Measurements from ENCODE around the gene DNAH6. TPM values are rescaled to one million over a fixed set of nuclear protein-coding genes. Genes with fewer than 3 reads are reported as not detected.

Gene DNAH6
- total RNA-seq, 4 donors from 2014 or later = 3.2 to 9.3 (median 6.3) TPM

DNA sequence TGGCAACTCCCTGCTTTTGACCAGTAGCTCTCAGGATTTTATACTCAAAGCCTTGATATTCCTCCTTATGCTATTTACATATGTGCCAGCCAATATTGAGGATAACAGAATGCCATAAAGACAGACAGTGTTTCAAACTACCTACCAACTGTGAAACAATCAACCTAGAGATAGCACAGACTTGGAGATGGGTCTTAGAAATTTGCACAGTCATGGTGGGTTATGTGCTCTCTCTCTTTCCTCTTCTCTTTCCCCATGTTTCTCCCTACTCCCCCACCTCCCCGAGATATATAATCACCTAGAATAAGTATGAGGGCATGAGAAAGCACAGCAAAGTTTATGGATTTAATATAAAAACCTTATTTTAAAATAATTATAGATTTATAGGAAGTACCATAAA is 33.0 kb upstream of the DNAH6 start:
- 91 to 95% methylated on average over 1 of the region's 1 CpG for whole genome bisulfite sequencing, 2 donors

GRCh38 chr2:84486441-84487115 is 29.7 kb upstream of the DNAH6 start:
- H3K9me3 ChIP-seq = no peaks in the 10 kb centered on the region
- no peak for TF ChIP-seq POLR2A (IDR thresholded peaks at IDR 0.05)
- TF ChIP-seq, protein P1, sequence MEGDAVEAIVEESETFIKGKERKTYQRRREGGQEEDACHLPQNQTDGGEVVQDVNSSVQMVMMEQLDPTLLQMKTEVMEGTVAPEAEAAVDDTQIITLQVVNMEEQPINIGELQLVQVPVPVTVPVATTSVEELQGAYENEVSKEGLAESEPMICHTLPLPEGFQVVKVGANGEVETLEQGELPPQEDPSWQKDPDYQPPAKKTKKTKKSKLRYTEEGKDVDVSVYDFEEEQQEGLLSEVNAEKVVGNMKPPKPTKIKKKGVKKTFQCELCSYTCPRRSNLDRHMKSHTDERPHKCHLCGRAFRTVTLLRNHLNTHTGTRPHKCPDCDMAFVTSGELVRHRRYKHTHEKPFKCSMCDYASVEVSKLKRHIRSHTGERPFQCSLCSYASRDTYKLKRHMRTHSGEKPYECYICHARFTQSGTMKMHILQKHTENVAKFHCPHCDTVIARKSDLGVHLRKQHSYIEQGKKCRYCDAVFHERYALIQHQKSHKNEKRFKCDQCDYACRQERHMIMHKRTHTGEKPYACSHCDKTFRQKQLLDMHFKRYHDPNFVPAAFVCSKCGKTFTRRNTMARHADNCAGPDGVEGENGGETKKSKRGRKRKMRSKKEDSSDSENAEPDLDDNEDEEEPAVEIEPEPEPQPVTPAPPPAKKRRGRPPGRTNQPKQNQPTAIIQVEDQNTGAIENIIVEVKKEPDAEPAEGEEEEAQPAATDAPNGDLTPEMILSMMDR (IDR thresholded peaks at IDR 0.05) = no peak
- peak overlapping the region in 1 of 3 donors; percentile 39 for H3K27ac ChIP-seq
- WGBS, 2 donors = 65% methylated on average over 2 of the region's 2 CpGs
- no peak overlapping the region for H3K4me3 ChIP-seq (replicated peaks in 1 of 3)
- intact Hi-C loops (cut with DNase I) = no loop called here
- peak; percentile 42 to 53 for DNase-seq
- H3K27me3 ChIP-seq = no peaks in the 10 kb centered on the region
- H3K36me3 ChIP-seq = no peaks in the 10 kb centered on the region
- H3K4me1 ChIP-seq = peaks cover 14 to 16% of the 10 kb centered on the region in 2 donors

More for the DNA sequence above, 33.0 kb upstream of the DNAH6 start:
- DNase-seq = no peak
- Histone ChIP-seq H3K4me3 (replicated peaks in 1 of 3) (no peak overlapping the region), H3K4me1 (peaks cover 14 to 16% of the 10 kb centered on the region in 2 donors), H3K27ac (no peak overlapping the region), H3K36me3 (no peaks in the 10 kb centered on the region), H3K9me3 (no peaks in the 10 kb centered on the region), H3K27me3 (no peaks in the 10 kb centered on the region)
- TF ChIP-seq POLR2A (IDR thresholded peaks at IDR 0.05) = no peak
- TF ChIP-seq, protein P1 (IDR thresholded peaks at IDR 0.05) = no peak
- intact Hi-C loops (cut with DNase I) = no loop called here

- no peak for DNase-seq
- intact Hi-C loops (cut with DNase I) = no loop called here
- H3K27me3 ChIP-seq = no peaks in the 10 kb centered on the region
- H3K27ac ChIP-seq = peak overlapping the region in 1 of 3 donors; percentile 18
- no peak for TF ChIP-seq POLR2A (IDR thresholded peaks at IDR 0.05)
- TF ChIP-seq, protein P1 (IDR thresholded peaks at IDR 0.05) = no peak
- no peaks in the 10 kb centered on the region for H3K9me3 ChIP-seq
- H3K4me3 ChIP-seq (replicated peaks in 1 of 3) = no peak overlapping the region
- peaks cover 16 to 18% of the 10 kb centered on the region in 2 donors for H3K4me1 ChIP-seq
- 64 to 73% methylated on average over 3 of the region's 3 CpGs for WGBS, 2 donors
- H3K36me3 ChIP-seq = no peaks in the 10 kb centered on the region
These were observed 28.9 kb upstream of the DNAH6 start for GRCh38 chr2:84487298-84487996.

DNA sequence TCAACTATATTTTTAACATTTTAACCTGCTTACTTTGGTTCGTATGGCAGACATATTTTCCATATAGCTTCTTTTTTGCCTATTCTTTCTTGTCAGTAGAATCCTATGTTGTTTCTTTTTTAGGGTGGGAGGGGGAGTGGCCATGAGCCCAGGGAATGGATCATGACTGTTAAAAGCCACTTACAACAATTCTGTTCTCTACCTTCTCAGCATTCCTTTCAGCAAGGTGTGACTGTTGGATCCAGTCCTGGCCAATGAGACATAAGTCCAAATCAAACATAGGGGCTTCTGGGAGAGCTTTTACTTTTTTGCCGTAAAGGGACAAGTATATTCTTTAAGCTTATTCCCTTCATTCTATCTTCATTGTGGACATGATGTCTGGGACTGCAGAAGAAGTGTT is 25.0 kb upstream of the DNAH6 start:
- TF ChIP-seq POLR2A (IDR thresholded peaks at IDR 0.05) = peak in 1 of 2 donors; percentile 19
- TF ChIP-seq, protein P1 (IDR thresholded peaks at IDR 0.05) = no peak
- 35 to 55% methylated on average over 2 of the region's 2 CpGs for WGBS, 2 donors
- Histone ChIP-seq H3K27ac (peak overlapping the region; percentile 80 to 87 (median 84)), H3K27me3 (no peaks in the 10 kb centered on the region), H3K9me3 (no peaks in the 10 kb centered on the region), H3K36me3 (no peaks in the 10 kb centered on the region), H3K4me1 (peaks cover 13 to 16% of the 10 kb centered on the region in 2 donors), H3K4me3 (replicated peaks in 1 of 3) (no peak overlapping the region)
- peak; percentile 63 to 67 for DNase-seq
- intact Hi-C loops (cut with DNase I) = loop anchor here (10.0 kb wide), 1 partner anchor 134 kb away; no protein-coding TSS in a partner anchor

- no peaks in the 10 kb centered on the region for H3K9me3 ChIP-seq
- peak; percentile 62 to 63 for DNase-seq
- H3K4me1 ChIP-seq = peaks cover 8 to 12% of the 10 kb centered on the region in 2 donors
- H3K4me3 ChIP-seq (replicated peaks in 1 of 3) = no peak overlapping the region
- H3K36me3 ChIP-seq = no peaks in the 10 kb centered on the region
- H3K27ac ChIP-seq = peak overlapping the region; percentile 80 to 87 (median 84)
- H3K27me3 ChIP-seq = no peaks in the 10 kb centered on the region
- 39 to 49% methylated on average over 6 of the region's 6 CpGs for WGBS, 2 donors
- TF ChIP-seq, protein P1 (IDR thresholded peaks at IDR 0.05) = no peak
- TF ChIP-seq POLR2A (IDR thresholded peaks at IDR 0.05) = no peak
- intact Hi-C loops (cut with DNase I) = loop anchor here (10.0 kb wide), 1 partner anchor 133 kb away; no protein-coding TSS in a partner anchor
These were observed 24.6 kb upstream of the DNAH6 start for GRCh38 chr2:84491741-84492140.
